ENCODE measurements around the gene CD163. TPM values are rescaled to one million over a fixed set of nuclear protein-coding genes. Genes with fewer than 3 reads are reported as not detected.
"Not testable (repeated sequence)": the region's sequence is repeated elsewhere in the genome, so short reads cannot be mapped to it uniquely, and the experiment has no call there.

Gene CD163
- polyA plus RNA-seq, 1 of the 3 experiments (the other 2 are of a cell fraction): 0.03 TPM

GRCh38 chr12:7542046-7542445 is 38.5 kb upstream of the CD163 start:
- no peaks in the 10 kb centered on the region for H3K9me3 ChIP-seq

GRCh38 chr12:7514416-7514815 is 10.8 kb upstream of the CD163 start:
- Histone ChIP-seq H3K9me2 (no peaks in the 10 kb centered on the region), H3K4me1 (ENCODE audit: control insufficient read depth in 1 of 2, insufficient read depth in 2 of 2, low read depth in 1 of 2, low read length in 1 of 2) (no peaks in the 10 kb centered on the region), H2AFZ (ENCODE audit: low read depth) (no peak overlapping the region), H3K9ac (no peak overlapping the region), H3K4me2 (no peak overlapping the region), H3K27ac (ENCODE audit: low read depth in 2 of 2, low read length in 1 of 2) (no peak overlapping the region), H3F3A (replicated peaks; ENCODE audit: insufficient read depth) (no peaks in the 10 kb centered on the region), H3K79me2 (ENCODE audit: insufficient read depth) (no peaks in the 10 kb centered on the region), H4K20me1 (ENCODE audit: insufficient read depth) (no peaks in the 10 kb centered on the region), H3K27me3 (ENCODE audit: insufficient read depth) (no peaks in the 10 kb centered on the region; the same call in 1 of the 2 replicates), H3K9me3 (no peaks in the 10 kb centered on the region), H3K4me3 (ENCODE audit: low read depth in 2 of 2, low read length in 1 of 2) (no peak overlapping the region), H3K36me3 (replicated peaks in 1 of 2; ENCODE audit: control insufficient read depth in 1 of 2, insufficient read depth in 2 of 2, low read length in 1 of 2) (no peaks in the 10 kb centered on the region)
- no peak for TF ChIP-seq CHD2 (IDR thresholded peaks at IDR 0.05; ENCODE audit: low read length, partially characterized antibody)
- TF ChIP-seq USF1 (IDR thresholded peaks at IDR 0.05; ENCODE audit: borderline replicate concordance, low read depth): no peak
- TF ChIP-seq SMC3 (IDR thresholded peaks at IDR 0.05; ENCODE audit: low read depth, low read length): no peak
- TF ChIP-seq IRF3 (IDR thresholded peaks at IDR 0.05; ENCODE audit: low read depth, low read length): no peak
- ChIA-PET POLR2A (no interaction called here), CTCF (no interaction called here)
- WGBS (ENCODE audit: low lambda C conversion rate): 44% methylated on average over 8 of the region's 8 CpGs
- no peak for DNase-seq

More at GRCh38 chr12:7542046-7542445, 38.5 kb upstream of the CD163 start:
- no peaks in the 10 kb centered on the region; the same call in 1 of the 2 replicates for H3K27me3 ChIP-seq (ENCODE audit: insufficient read depth)
- H3K9ac ChIP-seq: no peak overlapping the region
- no peak overlapping the region for H3K4me2 ChIP-seq
- no peak for DNase-seq
- ChIA-PET POLR2A (no interaction called here), CTCF (interaction anchor here (0.6 kb wide), 1 partner anchor 937 kb away, joined by 3 read pairs; no protein-coding TSS in a partner anchor)
- TF ChIP-seq CHD2 (IDR thresholded peaks at IDR 0.05; ENCODE audit: low read length, partially characterized antibody): no peak
- no peaks in the 10 kb centered on the region for H3K36me3 ChIP-seq (replicated peaks in 1 of 2; ENCODE audit: control insufficient read depth in 1 of 2, insufficient read depth in 2 of 2, low read length in 1 of 2)
- no peaks in the 10 kb centered on the region for H3K4me1 ChIP-seq (ENCODE audit: control insufficient read depth in 1 of 2, insufficient read depth in 2 of 2, low read depth in 1 of 2, low read length in 1 of 2)
- no peaks in the 10 kb centered on the region for H4K20me1 ChIP-seq (ENCODE audit: insufficient read depth)
- no peak overlapping the region for H3K4me3 ChIP-seq (ENCODE audit: low read depth in 2 of 2, low read length in 1 of 2)
- WGBS (ENCODE audit: low lambda C conversion rate): 2% methylated on average over 8 of the region's 8 CpGs
- no peak overlapping the region for H2AFZ ChIP-seq (ENCODE audit: low read depth)
- H3K27ac ChIP-seq (ENCODE audit: low read depth in 2 of 2, low read length in 1 of 2): no peak overlapping the region
- H3F3A ChIP-seq (replicated peaks; ENCODE audit: insufficient read depth): no peaks in the 10 kb centered on the region
- no peaks in the 10 kb centered on the region for H3K79me2 ChIP-seq (ENCODE audit: insufficient read depth)
- H3K9me2 ChIP-seq: no peaks in the 10 kb centered on the region

GRCh38 chr12:7512553-7512952 is 9.0 kb upstream of the CD163 start:
- H3K9me3 ChIP-seq: no peaks in the 10 kb centered on the region
- no peaks in the 10 kb centered on the region for H3K9me2 ChIP-seq
- no peak overlapping the region for H3K4me2 ChIP-seq
- no peaks in the 10 kb centered on the region; the same call in 1 of the 2 replicates for H3K27me3 ChIP-seq (ENCODE audit: insufficient read depth)
- no peak overlapping the region for H2AFZ ChIP-seq (ENCODE audit: low read depth)
- 1% methylated on average over 3 of the region's 3 CpGs for WGBS (ENCODE audit: low lambda C conversion rate)
- H3K79me2 ChIP-seq (ENCODE audit: insufficient read depth): no peaks in the 10 kb centered on the region
- ChIA-PET CTCF (no interaction called here), POLR2A (no interaction called here)
- no peak overlapping the region for H3K9ac ChIP-seq
- no peaks in the 10 kb centered on the region for H4K20me1 ChIP-seq (ENCODE audit: insufficient read depth)
- H3K27ac ChIP-seq (ENCODE audit: low read depth in 2 of 2, low read length in 1 of 2): no peak overlapping the region
- no peaks in the 10 kb centered on the region for H3K4me1 ChIP-seq (ENCODE audit: control insufficient read depth in 1 of 2, insufficient read depth in 2 of 2, low read depth in 1 of 2, low read length in 1 of 2)
- no peaks in the 10 kb centered on the region for H3K36me3 ChIP-seq (replicated peaks in 1 of 2; ENCODE audit: control insufficient read depth in 1 of 2, insufficient read depth in 2 of 2, low read length in 1 of 2)
- H3K4me3 ChIP-seq (ENCODE audit: low read depth in 2 of 2, low read length in 1 of 2): no peak overlapping the region
- TF ChIP-seq TCF12 (IDR thresholded peaks at IDR 0.05): no peak
- peak; percentile 71; the same call in 1 of the 2 replicates for TF ChIP-seq REST (IDR thresholded peaks at IDR 0.05; ENCODE audit: low read depth, low read length)
- no peaks in the 10 kb centered on the region for H3F3A ChIP-seq (replicated peaks; ENCODE audit: insufficient read depth)
- no peak for DNase-seq

GRCh38 chr12:7509793-7510470 is 6.4 kb upstream of the CD163 start:
- H3F3A ChIP-seq (replicated peaks; ENCODE audit: insufficient read depth); H3K4me3 ChIP-seq (ENCODE audit: low read depth in 2 of 2, low read length in 1 of 2); DNase-seq; H3K9me2 ChIP-seq; H3K4me1 ChIP-seq (ENCODE audit: control insufficient read depth in 1 of 2, insufficient read depth in 2 of 2, low read depth in 1 of 2, low read length in 1 of 2); H3K27ac ChIP-seq (ENCODE audit: low read depth in 2 of 2, low read length in 1 of 2); H2AFZ ChIP-seq (ENCODE audit: low read depth); H3K79me2 ChIP-seq (ENCODE audit: insufficient read depth); H3K36me3 ChIP-seq (replicated peaks in 1 of 2; ENCODE audit: control insufficient read depth in 1 of 2, insufficient read depth in 2 of 2, low read length in 1 of 2); CTCF ChIA-PET; H4K20me1 ChIP-seq (ENCODE audit: insufficient read depth); H3K4me2 ChIP-seq; H3K9me3 ChIP-seq; H3K27me3 ChIP-seq (ENCODE audit: insufficient read depth); H3K9ac ChIP-seq; POLR2A ChIA-PET: not testable (repeated sequence)
- WGBS (ENCODE audit: low lambda C conversion rate): 6% methylated on average over 13 of the region's 14 CpGs

Measured in SK-N-SH (cell line).